DND-41 (cell line): Measurements from ENCODE around the gene MAGI1.

Source experiments
- ATAC-seq: fragments of 200-7000 bp; cut with Tn5 transposase; 3 replicates; pipeline ENCODE4 v1.9.1; 2021; ENCODE audit warnings: low read depth; ENCODE audit not compliant: insufficient read depth
- DNase-seq: peaks from one replicate; pipeline ENCODE4 v3.0.0-alpha.2; 2020
- H2AFZ ChIP-seq: 2 replicates; pipeline ENCODE4 v1.6.0; 2012; ENCODE audit warnings: low read depth, low read length
- H3K27ac ChIP-seq: 2 replicates; pipeline ENCODE4 v1.5.1; 2012; ENCODE audit warnings: low read length, inconsistent platforms
- H3K27me3 ChIP-seq: fragments of 200-600 bp; sonication (generic); 2 replicates; pipeline ENCODE4 v1.6.0; 2012; ENCODE audit warnings: low read length, mild to moderate bottlenecking, inconsistent platforms; ENCODE audit not compliant: insufficient read depth, poor library complexity
- H3K36me3 ChIP-seq: 2 replicates; pipeline ENCODE4 v1.5.1; 2012; ENCODE audit warnings: low read length, inconsistent platforms; ENCODE audit not compliant: insufficient read depth
- H3K4me1 ChIP-seq: 2 replicates; pipeline ENCODE4 v1.5.1; 2012; ENCODE audit warnings: mild to moderate bottlenecking, low read length; ENCODE audit not compliant: insufficient read depth
- H3K4me2 ChIP-seq: 2 replicates; pipeline ENCODE4 v1.6.0; 2012; ENCODE audit warnings: mild to moderate bottlenecking, moderate library complexity, low read length, inconsistent platforms; ENCODE audit not compliant: insufficient read depth
- H3K4me3 ChIP-seq, 2 experiments: fragments of 200-600 bp in 1 of 2; shearing (Covaris generic) in 1 of 2; 2 replicates each; pipeline ENCODE4 v1.5.1; 2012 to 2016; ENCODE audit warnings: inconsistent platforms in 2 of 2, low read length in 2 of 2, mild to moderate bottlenecking in 2 of 2, low read depth in 1 of 2, moderate library complexity in 1 of 2
- H3K79me2 ChIP-seq: 2 replicates; pipeline ENCODE4 v1.6.0; 2012; ENCODE audit warnings: low read length, inconsistent platforms; ENCODE audit not compliant: insufficient read depth
- H3K9ac ChIP-seq: 2 replicates; pipeline ENCODE4 v1.6.0; 2012; ENCODE audit warnings: low read depth, mild to moderate bottlenecking, inconsistent platforms, low read length, moderate library complexity
- H3K9me3 ChIP-seq: 2 replicates; pipeline ENCODE4 v1.5.1; 2012; ENCODE audit warnings: low read length, moderate library complexity, mild to moderate bottlenecking, inconsistent platforms; ENCODE audit not compliant: insufficient read depth, severe bottlenecking
- H4K20me1 ChIP-seq: 2 replicates; pipeline ENCODE4 v1.6.0; 2012; ENCODE audit warnings: low read length; ENCODE audit not compliant: insufficient read depth
- EZH2 ChIP-seq: IDR thresholded peaks from 3 replicates; pipeline ENCODE4 v1.6.1; 2012; ENCODE audit warnings: borderline replicate concordance, low read depth, mild to moderate bottlenecking, moderate library complexity, low read length, inconsistent platforms; ENCODE audit not compliant: severe bottlenecking
- TF ChIP-seq, protein P1 (sequence below): IDR thresholded peaks from 2 replicates; pipeline ENCODE4 v1.5.1; 2012; ENCODE audit warnings: borderline replicate concordance, low read length, moderate library complexity, mild to moderate bottlenecking; ENCODE audit not compliant: poor library complexity, severe bottlenecking; ENCODE audit errors: extremely low read depth

MAGI1 gene

DNA sequence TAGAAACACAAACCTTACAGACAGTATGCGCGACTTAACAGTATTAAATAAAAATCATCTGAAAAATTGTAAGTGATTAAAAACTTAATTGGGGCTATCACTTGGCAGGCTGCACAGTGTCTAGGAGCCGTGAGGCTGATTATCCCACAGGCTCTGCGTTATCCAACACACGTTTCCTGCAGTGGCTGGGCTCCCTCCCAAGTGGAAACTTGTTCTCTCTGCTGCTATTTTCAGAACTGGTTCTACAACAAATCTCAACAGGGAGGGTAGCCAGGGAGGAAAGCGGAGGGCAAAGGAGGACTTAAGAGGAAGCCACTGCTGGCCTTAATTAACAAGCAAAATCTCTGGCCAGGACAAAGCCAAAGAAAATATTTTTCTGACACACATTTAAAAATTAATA is 555.2 kb downstream of the MAGI1 start:
- Histone ChIP-seq H3K9ac (no peak overlapping the region), H3K79me2 (no peaks in the 10 kb centered on the region), H3K4me2 (no peak overlapping the region), H2AFZ (no peak overlapping the region), H3K4me1 (no peaks in the 10 kb centered on the region), H3K27ac (no peak overlapping the region), H3K9me3 (no peaks in the 10 kb centered on the region), H3K36me3 (no peaks in the 10 kb centered on the region), H3K27me3 (no peaks in the 10 kb centered on the region), H4K20me1 (no peaks in the 10 kb centered on the region), H3K4me3 (no peak overlapping the region)
- no peak for DNase-seq
- TF ChIP-seq, protein P1, sequence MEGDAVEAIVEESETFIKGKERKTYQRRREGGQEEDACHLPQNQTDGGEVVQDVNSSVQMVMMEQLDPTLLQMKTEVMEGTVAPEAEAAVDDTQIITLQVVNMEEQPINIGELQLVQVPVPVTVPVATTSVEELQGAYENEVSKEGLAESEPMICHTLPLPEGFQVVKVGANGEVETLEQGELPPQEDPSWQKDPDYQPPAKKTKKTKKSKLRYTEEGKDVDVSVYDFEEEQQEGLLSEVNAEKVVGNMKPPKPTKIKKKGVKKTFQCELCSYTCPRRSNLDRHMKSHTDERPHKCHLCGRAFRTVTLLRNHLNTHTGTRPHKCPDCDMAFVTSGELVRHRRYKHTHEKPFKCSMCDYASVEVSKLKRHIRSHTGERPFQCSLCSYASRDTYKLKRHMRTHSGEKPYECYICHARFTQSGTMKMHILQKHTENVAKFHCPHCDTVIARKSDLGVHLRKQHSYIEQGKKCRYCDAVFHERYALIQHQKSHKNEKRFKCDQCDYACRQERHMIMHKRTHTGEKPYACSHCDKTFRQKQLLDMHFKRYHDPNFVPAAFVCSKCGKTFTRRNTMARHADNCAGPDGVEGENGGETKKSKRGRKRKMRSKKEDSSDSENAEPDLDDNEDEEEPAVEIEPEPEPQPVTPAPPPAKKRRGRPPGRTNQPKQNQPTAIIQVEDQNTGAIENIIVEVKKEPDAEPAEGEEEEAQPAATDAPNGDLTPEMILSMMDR = no peak
- TF ChIP-seq EZH2 = no peak
- no peak for ATAC-seq

DNA sequence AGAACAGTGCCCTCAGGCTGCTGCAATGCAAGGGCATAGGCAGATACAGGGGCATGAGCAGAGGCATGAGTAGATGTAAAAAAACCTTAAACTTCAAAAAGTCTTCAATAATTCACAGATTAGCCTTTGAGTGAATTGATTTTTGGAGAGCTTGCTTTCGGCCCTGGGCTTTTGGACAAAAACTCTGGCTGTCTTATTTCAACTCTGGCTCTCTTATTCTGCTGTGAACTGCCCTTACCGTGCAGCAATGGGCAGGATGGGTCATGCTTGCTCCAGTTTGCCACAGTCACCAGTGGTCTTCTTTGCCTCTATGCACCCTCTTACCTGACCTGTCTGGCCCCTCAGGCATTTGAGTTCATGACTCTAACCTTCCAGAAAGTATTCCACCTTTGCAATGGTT is 555.7 kb downstream of the MAGI1 start:
- Histone ChIP-seq H3K36me3 (no peaks in the 10 kb centered on the region), H3K27me3 (no peaks in the 10 kb centered on the region), H3K4me3 (no peak overlapping the region), H2AFZ (no peak overlapping the region), H3K9me3 (no peaks in the 10 kb centered on the region), H3K4me2 (no peak overlapping the region), H3K79me2 (no peaks in the 10 kb centered on the region), H3K4me1 (no peaks in the 10 kb centered on the region), H3K27ac (no peak overlapping the region), H4K20me1 (no peaks in the 10 kb centered on the region), H3K9ac (no peak overlapping the region)
- TF ChIP-seq, protein P1 = no peak
- ATAC-seq (no peak), DNase-seq (no peak)

DNA sequence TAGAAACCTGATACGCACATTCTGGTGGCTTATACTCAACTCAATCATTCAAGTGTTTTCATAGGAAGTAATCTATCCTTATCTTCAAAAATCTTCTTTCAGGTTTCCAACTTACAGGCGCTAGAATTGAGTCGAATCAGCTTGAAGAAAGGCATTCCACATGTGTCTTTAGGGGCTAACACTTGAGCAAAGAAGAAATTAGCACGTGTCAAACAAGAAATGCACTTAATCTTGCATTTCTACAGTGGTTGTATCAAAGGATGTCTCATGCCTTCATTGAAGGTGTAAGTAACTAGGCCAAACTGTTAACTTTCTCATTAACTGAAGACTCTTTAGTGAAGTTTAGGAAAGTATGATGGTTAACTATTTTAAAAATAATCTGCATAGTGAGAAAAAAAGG is 557.6 kb downstream of the MAGI1 start:
- Histone ChIP-seq H3K27me3 (no peaks in the 10 kb centered on the region), H3K79me2 (no peaks in the 10 kb centered on the region), H4K20me1 (no peaks in the 10 kb centered on the region), H3K36me3 (no peaks in the 10 kb centered on the region), H3K9me3 (no peaks in the 10 kb centered on the region), H3K4me3 (no peak overlapping the region), H3K4me1 (no peaks in the 10 kb centered on the region), H3K27ac (no peak overlapping the region), H2AFZ (no peak overlapping the region), H3K4me2 (no peak overlapping the region), H3K9ac (no peak overlapping the region)
- TF ChIP-seq, protein P1 = no peak
- ATAC-seq (no peak), DNase-seq (no peak)

DNA sequence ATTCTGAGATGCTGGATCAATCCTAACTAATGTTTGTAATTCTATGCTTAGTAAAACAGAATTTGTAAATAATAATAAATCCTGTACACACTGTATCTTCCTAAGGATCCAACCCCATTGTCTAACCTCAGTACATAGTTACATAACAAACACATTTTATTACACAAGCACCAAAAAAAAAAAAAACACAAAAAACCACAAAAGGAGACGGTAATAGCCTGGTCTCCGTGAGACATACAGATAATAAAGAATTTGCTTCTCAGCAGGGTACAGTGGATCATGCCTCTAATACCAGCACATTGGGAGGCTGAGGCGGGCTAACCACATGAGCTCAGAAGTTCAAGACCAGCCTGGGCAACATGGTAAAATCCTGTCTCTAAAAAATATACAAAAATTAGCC is 558.7 kb downstream of the MAGI1 start:
- Histone ChIP-seq H3K27me3 (no peaks in the 10 kb centered on the region), H2AFZ (no peak overlapping the region), H3K79me2 (no peaks in the 10 kb centered on the region), H4K20me1 (no peaks in the 10 kb centered on the region), H3K4me3 (no peak overlapping the region), H3K9me3 (no peaks in the 10 kb centered on the region), H3K9ac (no peak overlapping the region), H3K4me2 (no peak overlapping the region), H3K27ac (no peak overlapping the region), H3K4me1 (no peaks in the 10 kb centered on the region), H3K36me3 (no peaks in the 10 kb centered on the region)
- TF ChIP-seq, protein P1 = no peak
- no peak for TF ChIP-seq EZH2
- DNase-seq (no peak), ATAC-seq (no peak)
